ENCODE results near the gene SCRG1.

SCRG1 gene

DNA sequence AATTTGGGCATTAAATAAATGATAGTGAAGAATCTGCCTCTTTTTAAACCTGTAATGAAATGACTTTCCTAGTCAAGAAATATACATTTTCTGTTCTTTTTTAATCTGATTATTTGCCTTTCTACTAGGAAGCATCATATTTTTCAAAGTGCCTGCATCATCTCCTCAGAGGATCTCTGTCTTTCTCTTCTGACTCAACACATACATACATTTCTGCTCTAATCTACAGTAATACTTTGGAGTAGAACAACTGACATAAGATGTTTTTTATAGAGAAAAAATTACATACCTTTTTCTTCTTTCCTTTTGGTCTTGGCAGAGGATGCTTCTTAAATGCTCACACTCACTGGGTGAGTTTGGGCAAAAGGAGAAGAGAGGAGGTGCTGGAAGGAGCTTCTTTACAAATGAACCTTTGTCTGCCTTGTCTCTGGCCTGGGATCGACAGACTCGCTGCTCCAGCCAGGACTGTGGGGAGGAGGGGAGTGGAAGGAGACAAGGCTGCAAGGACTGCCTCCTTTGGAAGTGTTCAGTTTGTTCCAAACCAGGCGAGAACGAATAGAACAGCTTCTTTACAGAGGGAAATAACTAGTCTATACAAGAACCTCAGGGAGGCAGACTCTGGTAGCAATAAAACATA, at the start of gene SCRG1:
Gene SCRG1 (minus strand): TSS at position 338 of the 637 bp plus-strand sequence. CDS start 7,702 bp downstream, outside the sequence.
- H3K4me3 ChIP-seq (ENCODE audit: low read length), result no peak within 1 kb of the TSS
- no peak for TF ChIP-seq ZNF274 (IDR thresholded peaks at IDR 0.05; ENCODE audit: low read depth, low read length)

DNA sequence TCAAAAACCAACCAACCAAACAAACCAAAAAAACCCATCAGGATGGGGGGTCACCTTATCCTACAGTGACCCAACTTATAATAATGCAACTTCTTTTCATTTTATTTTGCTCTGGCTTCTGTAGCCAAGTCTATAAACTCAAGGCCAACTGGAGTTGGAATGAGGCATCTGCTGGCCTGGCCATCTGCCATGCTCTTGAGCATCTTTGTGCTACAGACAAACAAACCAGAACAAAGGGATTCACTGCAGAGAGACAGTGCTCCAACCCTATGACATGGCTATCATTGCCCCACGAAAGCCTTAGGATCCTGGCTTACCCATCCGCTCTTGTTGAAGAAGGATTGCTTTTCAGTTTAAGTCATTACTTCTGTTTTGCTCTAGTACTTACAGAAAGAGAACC, 49.2 kb upstream of the SCRG1 start:
- no peak overlapping the region for H3K4me3 ChIP-seq (ENCODE audit: low read length)
- TF ChIP-seq ZNF274 (IDR thresholded peaks at IDR 0.05; ENCODE audit: low read depth, low read length), result no peak

DNA sequence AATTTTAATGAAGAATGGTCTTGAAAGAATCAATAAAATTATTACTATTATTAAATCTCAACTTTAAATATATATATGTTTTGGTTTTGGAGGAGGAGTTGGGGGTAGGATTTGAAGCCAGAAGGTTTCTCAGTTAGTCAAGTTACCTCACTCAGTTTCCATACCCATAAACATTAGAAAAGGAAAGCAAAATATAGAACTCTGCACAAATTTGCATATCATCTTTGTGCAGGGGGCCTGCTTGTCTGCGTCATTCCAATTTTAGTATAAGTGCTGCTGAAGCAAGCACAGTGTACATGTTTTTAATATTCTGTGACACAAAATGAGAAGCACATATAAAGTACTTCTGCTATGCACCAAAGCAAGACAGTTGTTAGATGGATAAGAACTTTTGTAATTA, 47.5 kb upstream of the SCRG1 start:
- no peak overlapping the region for H3K4me3 ChIP-seq (ENCODE audit: low read length)
- TF ChIP-seq ZNF274 (IDR thresholded peaks at IDR 0.05; ENCODE audit: low read depth, low read length), result no peak

DNA sequence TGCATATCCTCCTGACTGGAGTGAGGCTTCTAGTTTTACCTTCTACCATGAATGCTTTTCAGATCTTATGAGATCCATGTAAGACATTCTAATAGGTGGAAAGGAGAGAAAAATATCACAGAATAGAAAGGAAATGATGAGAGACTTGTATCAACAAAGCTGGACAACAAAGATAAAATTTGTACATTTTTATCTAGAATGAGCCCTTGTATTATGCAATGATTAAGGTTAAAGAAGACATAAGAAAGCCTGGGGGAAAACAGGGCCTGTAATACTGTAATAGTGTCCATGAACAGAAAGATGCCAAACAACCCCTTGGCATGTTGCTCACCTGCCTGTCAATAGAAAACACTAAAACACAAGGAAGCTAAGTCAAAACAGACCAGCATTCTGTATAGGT, 44.2 kb upstream of the SCRG1 start:
- no peak overlapping the region for H3K4me3 ChIP-seq (ENCODE audit: low read length)
- TF ChIP-seq ZNF274 (IDR thresholded peaks at IDR 0.05; ENCODE audit: low read depth, low read length), result no peak

DNA sequence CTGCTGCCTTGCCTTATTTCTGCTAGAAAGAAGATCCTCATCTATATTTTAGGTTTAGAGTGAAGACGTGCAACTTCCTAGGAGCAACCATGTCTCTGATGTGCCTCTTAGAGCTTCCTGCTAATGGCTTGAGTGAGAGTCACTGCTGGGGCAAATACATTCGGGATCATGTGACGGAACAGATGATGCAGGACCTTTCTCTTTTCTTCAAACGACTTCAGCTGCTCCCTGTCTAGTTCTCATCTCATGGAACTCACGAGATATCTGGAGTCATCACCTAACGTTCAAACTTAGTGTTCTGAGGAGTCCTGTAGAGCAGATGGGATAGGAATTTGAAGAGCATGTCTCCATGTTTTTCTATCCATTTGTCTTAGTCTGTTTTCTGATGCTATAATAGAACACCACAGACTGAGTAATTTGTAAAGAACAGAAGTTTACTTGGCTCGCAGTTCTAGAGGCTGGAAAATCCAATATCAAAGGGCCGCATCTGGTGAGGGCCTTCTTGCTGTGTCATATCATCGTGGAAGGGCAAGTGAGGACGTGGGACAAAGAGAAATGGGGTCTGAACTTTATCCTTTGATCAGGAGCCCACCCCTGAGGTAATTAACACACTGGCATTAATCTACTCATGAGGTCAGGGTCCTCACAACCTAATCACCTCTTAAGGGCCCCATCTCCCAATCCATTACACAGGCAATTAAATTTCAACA, 43.5 kb upstream of the SCRG1 start:
- TF ChIP-seq ZNF274 (IDR thresholded peaks at IDR 0.05; ENCODE audit: low read depth, low read length), result no peak

DNA sequence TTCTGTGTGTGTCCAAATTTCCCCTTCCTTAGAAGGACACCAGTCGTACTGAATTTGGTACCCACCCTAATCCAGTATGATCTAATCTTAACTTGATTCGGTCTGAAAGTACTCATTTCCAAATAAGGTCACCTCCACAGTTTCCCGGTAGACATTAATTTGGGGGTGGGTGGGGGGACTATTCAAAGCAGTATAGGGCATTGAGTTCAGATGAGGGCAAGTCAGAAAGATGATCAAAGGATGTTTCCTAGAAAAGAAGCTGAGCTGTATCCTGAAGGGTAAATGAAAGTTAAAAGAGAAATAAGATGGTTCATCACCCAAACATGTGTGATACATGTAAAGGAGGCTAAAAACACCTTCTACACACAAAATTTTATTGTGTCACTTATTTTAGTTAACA, 42.0 kb upstream of the SCRG1 start:
- no peak overlapping the region for H3K4me3 ChIP-seq (ENCODE audit: low read length)
- no peak for TF ChIP-seq ZNF274 (IDR thresholded peaks at IDR 0.05; ENCODE audit: low read depth, low read length)

More for the DNA sequence above, 43.5 kb upstream of the SCRG1 start:
- no peak overlapping the region for H3K4me3 ChIP-seq (ENCODE audit: low read length)

DNA sequence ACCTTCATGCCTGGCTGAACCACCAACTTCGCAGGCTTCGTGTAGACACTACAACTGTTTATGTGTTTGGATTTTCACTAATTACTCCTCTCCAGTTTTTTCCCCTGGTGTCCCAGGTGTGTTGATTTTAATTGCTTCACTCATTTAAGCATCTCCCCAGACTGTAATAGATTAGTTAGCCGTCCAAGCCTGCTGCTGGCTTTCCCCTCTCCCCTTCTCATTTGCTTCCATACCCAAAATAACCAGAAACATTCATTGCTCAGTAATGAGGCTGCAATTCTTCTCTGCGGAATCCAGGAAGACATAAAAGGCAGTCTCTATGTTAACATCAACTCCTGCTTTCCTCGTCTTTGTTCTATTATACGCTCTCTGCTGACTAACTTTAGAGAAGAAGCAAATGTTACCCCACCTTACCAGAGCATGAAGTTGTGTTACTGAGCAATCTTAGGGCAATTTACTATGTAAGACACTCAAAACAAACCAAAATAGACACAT, 37.9 kb upstream of the SCRG1 start:
- no peak for TF ChIP-seq ZNF274 (IDR thresholded peaks at IDR 0.05; ENCODE audit: low read depth, low read length)
- H3K4me3 ChIP-seq (ENCODE audit: low read length), result no peak overlapping the region

DNA sequence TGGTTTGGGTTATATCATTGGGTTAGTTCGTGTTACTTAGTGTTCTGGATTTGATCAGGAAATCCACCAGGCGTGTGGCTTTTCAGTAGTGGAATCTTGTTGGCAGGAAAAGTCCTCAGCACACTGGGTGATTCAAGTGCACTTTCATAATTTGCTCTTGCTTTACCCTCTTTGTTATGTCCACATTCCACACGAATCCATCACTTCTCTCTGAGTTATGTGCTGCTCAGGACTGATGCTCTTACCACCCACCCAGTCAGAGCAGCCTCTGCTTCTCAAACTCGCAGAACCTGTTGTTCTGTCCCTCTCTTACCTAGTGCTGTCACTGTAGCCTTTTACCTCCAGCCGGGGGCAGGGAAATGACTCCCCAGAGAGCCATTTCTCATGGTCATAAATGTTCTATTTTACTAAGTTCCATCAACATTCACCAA, 37.2 kb upstream of the SCRG1 start:
- TF ChIP-seq ZNF274 (IDR thresholded peaks at IDR 0.05; ENCODE audit: low read depth, low read length), result no peak
- H3K4me3 ChIP-seq (ENCODE audit: low read length), result no peak overlapping the region

DNA sequence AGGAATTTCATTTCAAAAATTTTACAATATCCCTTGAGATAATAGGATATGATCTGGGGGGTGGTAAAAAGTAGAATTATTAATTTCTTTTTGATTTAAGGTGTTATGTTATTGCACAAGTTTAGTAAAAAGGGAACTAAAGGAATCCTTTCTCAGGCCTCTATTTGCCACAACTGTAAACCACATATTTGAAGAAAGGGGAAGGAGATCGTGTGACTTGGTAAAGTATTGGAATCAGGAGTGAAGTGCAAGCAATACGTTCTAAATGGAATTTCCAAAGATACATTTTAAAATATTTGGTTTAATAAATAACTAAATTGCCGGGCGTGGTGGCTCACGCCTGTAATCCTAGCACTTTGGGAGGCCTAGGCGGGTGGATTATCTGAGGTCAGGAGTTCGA, 35.3 kb upstream of the SCRG1 start:
- TF ChIP-seq ZNF274 (IDR thresholded peaks at IDR 0.05; ENCODE audit: low read depth, low read length), result no peak
- H3K4me3 ChIP-seq (ENCODE audit: low read length), result no peak overlapping the region

DNA sequence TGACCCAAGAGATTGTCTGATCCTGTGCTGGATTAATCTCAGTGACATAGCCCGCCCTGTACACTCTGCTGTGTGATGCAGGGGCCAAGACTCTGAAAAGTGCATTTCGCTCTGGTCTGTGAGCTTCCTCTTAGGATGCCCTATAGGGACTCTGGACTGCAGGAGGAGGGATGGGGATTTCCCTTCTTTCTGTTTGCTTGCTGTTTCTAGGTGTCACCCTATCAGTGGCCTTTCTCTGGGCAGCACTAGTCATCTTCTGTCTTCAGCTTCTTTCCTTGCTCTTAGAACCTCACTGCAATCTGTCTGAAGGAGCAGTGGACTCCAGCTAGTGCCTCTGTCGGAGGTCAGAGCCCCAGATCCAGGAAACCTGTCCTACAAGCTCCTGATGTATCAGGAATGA, 34.5 kb upstream of the SCRG1 start:
- no peak overlapping the region for H3K4me3 ChIP-seq (ENCODE audit: low read length)
- no peak for TF ChIP-seq ZNF274 (IDR thresholded peaks at IDR 0.05; ENCODE audit: low read depth, low read length)

DNA sequence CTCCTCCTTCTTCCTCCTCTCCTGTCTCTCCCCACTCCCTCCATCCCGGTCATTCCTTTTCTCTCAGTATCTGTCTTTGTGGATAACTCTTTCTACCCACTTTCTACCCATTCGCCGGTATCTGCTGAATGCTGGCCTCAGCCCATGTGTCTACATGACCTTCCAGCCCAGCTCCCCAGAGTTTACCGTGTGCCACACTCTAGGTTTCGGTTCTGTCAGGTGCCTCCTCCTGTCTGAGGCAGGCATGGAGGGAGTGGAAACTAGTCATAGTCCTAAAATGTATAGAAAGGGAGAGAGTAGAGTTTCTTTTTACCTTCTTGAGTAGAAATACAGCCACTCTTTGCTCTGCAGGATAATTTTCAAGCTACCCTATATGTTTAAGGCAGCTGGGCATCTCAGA, 33.5 kb upstream of the SCRG1 start:
- TF ChIP-seq ZNF274 (IDR thresholded peaks at IDR 0.05; ENCODE audit: low read depth, low read length), result no peak
- no peak overlapping the region for H3K4me3 ChIP-seq (ENCODE audit: low read length)

DNA sequence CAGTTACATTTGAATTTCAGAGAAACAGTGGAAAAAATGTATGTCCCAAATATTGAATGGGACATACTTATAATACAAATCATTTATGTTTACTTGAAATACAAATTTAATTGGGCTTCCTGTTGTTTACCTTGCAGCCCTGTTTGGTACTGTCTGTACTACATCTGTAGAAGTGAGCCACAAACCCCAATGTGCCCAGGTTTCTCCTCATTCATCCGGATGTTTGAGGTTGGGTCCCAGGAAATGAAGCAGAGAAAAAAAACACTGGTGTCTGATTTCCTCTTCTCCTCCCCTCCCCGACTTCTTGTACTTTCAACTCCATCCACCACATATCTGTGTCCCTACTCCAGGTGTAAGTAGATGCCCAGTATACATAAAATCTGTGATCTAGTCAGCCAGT, 27.1 kb upstream of the SCRG1 start:
- TF ChIP-seq ZNF274 (IDR thresholded peaks at IDR 0.05; ENCODE audit: low read depth, low read length), result no peak

DNA sequence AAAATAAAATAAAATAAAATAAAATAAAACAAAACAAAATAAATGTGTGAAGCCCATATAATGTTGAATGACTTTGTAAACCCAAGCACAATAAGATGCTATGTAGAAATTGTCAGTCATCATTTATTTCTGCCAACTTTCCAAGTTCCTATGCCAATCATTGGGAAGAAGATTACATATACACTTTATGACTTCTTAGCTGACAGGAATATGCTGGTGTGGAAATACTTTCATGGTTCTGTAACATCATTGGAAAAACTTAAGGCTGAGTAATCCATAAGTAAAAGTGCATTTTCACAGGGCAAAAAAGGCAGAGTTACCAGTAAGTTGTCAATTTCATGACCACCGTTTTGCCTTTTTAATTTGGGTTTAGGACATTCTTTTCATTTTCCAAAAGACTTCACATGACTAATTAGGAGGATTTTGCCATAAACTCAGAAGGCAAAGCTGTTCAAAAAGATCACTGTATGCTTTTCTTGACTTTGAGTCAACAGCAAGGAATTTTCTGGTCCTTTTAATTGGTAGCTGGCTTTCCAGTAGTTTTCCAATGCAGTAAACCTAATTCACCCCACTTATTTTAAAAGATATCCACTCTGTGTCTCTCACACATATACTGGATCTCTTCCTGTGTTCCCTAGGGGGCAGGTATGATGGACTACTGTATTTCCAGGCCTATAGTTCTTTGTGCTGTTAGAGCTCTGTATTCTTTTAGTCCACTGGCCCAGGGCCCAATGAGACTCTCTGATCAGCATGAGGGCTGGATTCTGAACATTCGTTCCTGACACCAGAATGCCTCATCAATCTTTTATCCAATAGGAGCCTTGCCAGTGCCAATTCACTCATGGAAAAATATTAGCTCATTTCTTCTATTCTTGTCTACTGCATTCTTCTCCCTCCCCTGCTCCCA, 26.2 kb upstream of the SCRG1 start:
- TF ChIP-seq ZNF274 (IDR thresholded peaks at IDR 0.05; ENCODE audit: low read depth, low read length), result no peak
- no peak overlapping the region for H3K4me3 ChIP-seq (ENCODE audit: low read length)

More for the DNA sequence above, 27.1 kb upstream of the SCRG1 start:
- H3K4me3 ChIP-seq (ENCODE audit: low read length), result no peak overlapping the region

DNA sequence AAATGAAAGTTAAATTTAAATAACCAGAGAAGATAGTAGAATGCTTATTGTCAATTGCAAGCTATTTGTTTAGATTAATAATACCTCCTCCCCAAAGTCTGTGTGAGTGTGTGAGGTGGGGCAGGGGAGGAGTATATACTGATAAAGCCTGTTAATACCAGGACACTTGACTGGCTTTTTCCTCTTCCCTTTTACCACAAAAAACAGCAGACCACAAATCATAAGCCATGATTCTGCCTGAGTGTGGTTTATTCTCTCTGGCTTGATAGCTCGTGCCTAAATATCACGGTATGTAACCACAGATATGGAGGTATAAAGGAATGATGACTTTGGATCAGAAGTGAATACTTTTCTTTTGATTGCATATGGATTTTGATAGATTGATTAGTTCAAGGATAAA, 21.9 kb upstream of the SCRG1 start:
- H3K4me3 ChIP-seq (ENCODE audit: low read length), result no peak overlapping the region
- no peak for TF ChIP-seq ZNF274 (IDR thresholded peaks at IDR 0.05; ENCODE audit: low read depth, low read length)
